Measurements from ENCODE around the gene IKZF5.

The IKZF5 gene

GRCh38 chr10:123042708-123043408, 34.3 kb upstream of the IKZF5 start:
- Mint-ChIP-seq H3K36me3 (ENCODE audit: low read depth) (peaks cover 8% of the 10 kb centered on the region), H3K4me3 (no peak overlapping the region), H3K9me3 (no peaks in the 10 kb centered on the region), H3K27ac (no peak overlapping the region), H3K27me3 (ENCODE audit: low read depth) (no peaks in the 10 kb centered on the region), H3K4me1 (peaks cover 6% of the 10 kb centered on the region)
- TF ChIP-seq, protein P1, sequence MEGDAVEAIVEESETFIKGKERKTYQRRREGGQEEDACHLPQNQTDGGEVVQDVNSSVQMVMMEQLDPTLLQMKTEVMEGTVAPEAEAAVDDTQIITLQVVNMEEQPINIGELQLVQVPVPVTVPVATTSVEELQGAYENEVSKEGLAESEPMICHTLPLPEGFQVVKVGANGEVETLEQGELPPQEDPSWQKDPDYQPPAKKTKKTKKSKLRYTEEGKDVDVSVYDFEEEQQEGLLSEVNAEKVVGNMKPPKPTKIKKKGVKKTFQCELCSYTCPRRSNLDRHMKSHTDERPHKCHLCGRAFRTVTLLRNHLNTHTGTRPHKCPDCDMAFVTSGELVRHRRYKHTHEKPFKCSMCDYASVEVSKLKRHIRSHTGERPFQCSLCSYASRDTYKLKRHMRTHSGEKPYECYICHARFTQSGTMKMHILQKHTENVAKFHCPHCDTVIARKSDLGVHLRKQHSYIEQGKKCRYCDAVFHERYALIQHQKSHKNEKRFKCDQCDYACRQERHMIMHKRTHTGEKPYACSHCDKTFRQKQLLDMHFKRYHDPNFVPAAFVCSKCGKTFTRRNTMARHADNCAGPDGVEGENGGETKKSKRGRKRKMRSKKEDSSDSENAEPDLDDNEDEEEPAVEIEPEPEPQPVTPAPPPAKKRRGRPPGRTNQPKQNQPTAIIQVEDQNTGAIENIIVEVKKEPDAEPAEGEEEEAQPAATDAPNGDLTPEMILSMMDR (IDR thresholded peaks at IDR 0.05; ENCODE audit: unreplicated experiment in 3 of 3) = no peak

DNA sequence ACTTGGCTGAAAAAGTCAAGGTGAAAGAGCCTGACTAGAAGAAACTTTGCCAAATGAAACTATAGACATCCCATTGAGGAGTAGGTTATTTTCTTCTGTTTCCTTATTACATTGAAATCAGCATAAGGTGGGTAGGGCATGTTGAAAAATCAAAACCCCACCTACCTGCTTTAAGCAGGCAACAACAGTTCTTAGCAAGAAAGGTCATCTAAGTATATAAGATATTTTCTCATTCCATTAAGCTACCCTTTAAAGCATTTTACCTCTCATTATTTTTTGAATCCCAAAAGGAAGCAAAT, 31.0 kb upstream of the IKZF5 start:
- Mint-ChIP-seq H3K4me3 (no peak overlapping the region), H3K9me3 (no peaks in the 10 kb centered on the region), H3K36me3 (ENCODE audit: low read depth) (peaks cover 19% of the 10 kb centered on the region), H3K27ac (no peak overlapping the region), H3K27me3 (ENCODE audit: low read depth) (no peaks in the 10 kb centered on the region), H3K4me1 (peaks cover 6% of the 10 kb centered on the region)
- TF ChIP-seq, protein P1 (IDR thresholded peaks at IDR 0.05; ENCODE audit: unreplicated experiment in 3 of 3) = no peak

DNA sequence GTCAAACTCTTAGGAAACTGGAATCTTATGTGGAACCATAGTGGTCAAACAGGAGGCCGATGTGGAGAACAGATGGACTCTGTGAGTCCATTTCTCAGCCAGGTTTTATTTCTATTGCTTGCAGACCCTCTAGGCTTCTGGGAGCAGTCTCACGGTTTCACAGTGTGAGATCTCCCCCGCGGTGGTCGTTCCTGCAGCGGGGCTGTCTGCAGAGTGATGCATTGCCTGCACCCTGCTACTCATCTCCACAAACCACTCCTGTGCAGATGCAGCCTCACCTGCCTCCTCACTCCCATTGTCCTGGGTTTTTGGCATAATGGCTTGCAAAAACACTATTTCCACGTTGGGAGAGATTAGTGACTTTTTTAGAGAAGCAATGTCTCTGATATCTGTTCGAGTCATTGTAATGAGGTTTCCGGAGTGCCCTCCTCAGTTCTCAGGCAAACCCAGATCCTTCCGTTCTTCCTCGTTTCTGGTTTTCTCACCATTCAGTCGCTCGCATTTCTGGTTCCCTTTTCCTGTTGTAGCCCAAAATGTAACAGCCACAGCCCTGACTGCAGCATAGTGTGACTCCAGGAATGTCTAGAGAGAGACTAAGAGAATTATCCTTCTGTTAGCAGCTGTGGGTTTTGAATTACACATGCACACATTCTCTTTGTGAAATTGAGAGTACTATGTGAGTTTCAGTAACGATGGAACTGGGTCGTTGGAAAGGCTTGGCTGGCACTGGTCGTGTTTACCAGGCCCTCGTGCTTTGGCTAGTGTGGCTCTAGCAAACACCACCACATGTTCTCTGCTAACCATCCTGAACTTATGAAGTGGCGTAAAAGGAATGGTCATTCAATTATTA, 30.4 kb upstream of the IKZF5 start:
- H3K4me3 Mint-ChIP-seq = no peak overlapping the region
- no peaks in the 10 kb centered on the region for H3K27me3 Mint-ChIP-seq (ENCODE audit: low read depth)
- H3K36me3 Mint-ChIP-seq (ENCODE audit: low read depth) = peaks cover 19% of the 10 kb centered on the region
- H3K9me3 Mint-ChIP-seq = no peaks in the 10 kb centered on the region
- H3K27ac Mint-ChIP-seq = no peak overlapping the region
- H3K4me1 Mint-ChIP-seq = peaks cover 6% of the 10 kb centered on the region
- TF ChIP-seq, protein P1 (IDR thresholded peaks at IDR 0.05; ENCODE audit: unreplicated experiment in 3 of 3) = no peak

GRCh38 chr10:123035467-123036086, 27.0 kb upstream of the IKZF5 start:
- H3K9me3 Mint-ChIP-seq = no peaks in the 10 kb centered on the region
- H3K36me3 Mint-ChIP-seq (ENCODE audit: low read depth) = peaks cover 15% of the 10 kb centered on the region
- peaks cover 6% of the 10 kb centered on the region for H3K4me1 Mint-ChIP-seq
- H3K4me3 Mint-ChIP-seq = no peak overlapping the region
- TF ChIP-seq, protein P1 (IDR thresholded peaks at IDR 0.05; ENCODE audit: unreplicated experiment in 3 of 3) = no peak
- no peaks in the 10 kb centered on the region for H3K27me3 Mint-ChIP-seq (ENCODE audit: low read depth)
- no peak overlapping the region for H3K27ac Mint-ChIP-seq

GRCh38 chr10:123034332-123034731, 25.7 kb upstream of the IKZF5 start:
- peaks cover 15% of the 10 kb centered on the region for H3K36me3 Mint-ChIP-seq (ENCODE audit: low read depth)

More at GRCh38 chr10:123034332-123034731, 25.7 kb upstream of the IKZF5 start:
- Mint-ChIP-seq H3K27me3 (ENCODE audit: low read depth) (no peaks in the 10 kb centered on the region), H3K9me3 (no peaks in the 10 kb centered on the region), H3K4me3 (no peak overlapping the region), H3K27ac (no peak overlapping the region), H3K4me1 (peaks cover 5% of the 10 kb centered on the region)
- TF ChIP-seq, protein P1 (IDR thresholded peaks at IDR 0.05; ENCODE audit: unreplicated experiment in 3 of 3) = no peak
